ENCODE results near the gene SRGAP1.
A peak's percentile ranks its signal among the peaks of the same experiment; 100 is the strongest.

Gene SRGAP1

GRCh38 chr12:63917864-63918799 is 73.6 kb downstream of the SRGAP1 start (continued):
- TF ChIP-seq PATZ1 (tag by site-specific recombination; IDR thresholded peaks at IDR 0.05) (no peak), ZNF354C (tag by site-specific recombination; IDR thresholded peaks at IDR 0.05; ENCODE audit: borderline replicate concordance, low read depth) (no peak), REST (tag by site-specific recombination; IDR thresholded peaks at IDR 0.05) (no peak), HIC1 (tag by site-specific recombination; IDR thresholded peaks at IDR 0.05) (peak; percentile 48; the same call in 1 of the 2 replicates), OSR2 (tag by site-specific recombination; IDR thresholded peaks at IDR 0.05) (no peak; the same call in 1 of the 2 replicates), KLF16 (tag by site-specific recombination; IDR thresholded peaks at IDR 0.05) (no peak), PBX3 (CRISPR knock-in tag; IDR thresholded peaks at IDR 0.05) (no peak), ZNF544 (tag by site-specific recombination; IDR thresholded peaks at IDR 0.05) (no peak), KLF7 (tag by site-specific recombination; IDR thresholded peaks at IDR 0.05; ENCODE audit: borderline replicate concordance) (no peak), ZNF391 (tag by site-specific recombination; IDR thresholded peaks at IDR 0.05; ENCODE audit: borderline replicate concordance, low read depth) (no peak), ZNF768 (tag by site-specific recombination; IDR thresholded peaks at IDR 0.05) (no peak), FEZF1 (tag by site-specific recombination; IDR thresholded peaks at IDR 0.05) (peak; percentile 43), ZNF350 (tag by site-specific recombination; IDR thresholded peaks at IDR 0.05) (no peak), ZNF596 (tag by site-specific recombination; IDR thresholded peaks at IDR 0.05) (no peak), ZNF26 (tag by site-specific recombination; IDR thresholded peaks at IDR 0.05) (no peak), ZNF362 (tag by site-specific recombination; IDR thresholded peaks at IDR 0.05) (no peak), ZNF610 (tag by site-specific recombination; IDR thresholded peaks at IDR 0.05; ENCODE audit: borderline replicate concordance) (no peak), ZFP69B (tag by site-specific recombination; IDR thresholded peaks at IDR 0.05) (no peak), MZF1 (tag by site-specific recombination; IDR thresholded peaks at IDR 0.05; ENCODE audit: borderline replicate concordance) (0 out of 2 replicates have a peak, but pooled peaks have one; percentile 9), ZNF114 (tag by site-specific recombination; IDR thresholded peaks at IDR 0.05) (no peak), ZNF394 (tag by site-specific recombination; IDR thresholded peaks at IDR 0.05; ENCODE audit: borderline replicate concordance) (0 out of 2 replicates have a peak, but pooled peaks have one; percentile 27), SALL2 (tag by site-specific recombination; IDR thresholded peaks at IDR 0.05; ENCODE audit: borderline replicate concordance) (no peak), ZNF513 (tag by site-specific recombination; IDR thresholded peaks at IDR 0.05) (no peak), ZNF510 (tag by site-specific recombination; IDR thresholded peaks at IDR 0.05; ENCODE audit: insufficient replicate concordance) (no peak)
